ENCODE results near the gene SPSB4. TPM values are rescaled to one million over a fixed set of nuclear protein-coding genes. Genes with fewer than 3 reads are reported as not detected.

The SPSB4 gene
- total and polyA plus RNA-seq, 2 of the 13 experiments (the other 11 are each of a cell fraction or from before 2014, with no cell fraction given), result not detected

- H4K20me1 ChIP-seq (ENCODE audit: insufficient read depth, low read length), result no peaks in the 10 kb centered on the region
- ATAC-seq, result peak; percentile 43; the same call in 1 of the 3 replicates
- no peaks in the 10 kb centered on the region for H3K79me2 ChIP-seq (ENCODE audit: insufficient read depth, low read length)
- no peak for FAIRE-seq
- H2AFZ ChIP-seq (ENCODE audit: low read length), result no peak overlapping the region
- no peak for DNase-seq (ENCODE audit: low spot score)
- H3K4me3 ChIP-seq (replicated peaks in 1 of 3; ENCODE audit: insufficient read depth in 1 of 3, low read depth in 2 of 3, low read length in 3 of 3), result no peak overlapping the region
- BruUV-seq (replicated peaks), result no TSS peak
- H3K27ac ChIP-seq (ENCODE audit: extremely low read length, insufficient read depth, low read length), result no peak overlapping the region
- no peak overlapping the region for H3K4me2 ChIP-seq (ENCODE audit: low read depth, low read length)
- H3K36me3 ChIP-seq (replicated peaks in 1 of 2; ENCODE audit: control insufficient read depth in 1 of 2, insufficient read depth in 2 of 2, low read length in 2 of 2), result no peaks in the 10 kb centered on the region
- H3K9ac ChIP-seq (ENCODE audit: insufficient read depth, low read depth, low read length), result no peak overlapping the region
- H3K27me3 ChIP-seq (ENCODE audit: control insufficient read depth in 1 of 2, insufficient read depth in 2 of 2, low read length in 2 of 2), result no peaks in the 10 kb centered on the region
- TF ChIP-seq ZKSCAN1 (IDR thresholded peaks at IDR 0.05; ENCODE audit: low read length) (no peak), ZNF746 (CRISPR knock-in tag; IDR thresholded peaks at IDR 0.05) (no peak), ZNF567 (CRISPR knock-in tag; IDR thresholded peaks at IDR 0.05; ENCODE audit: borderline replicate concordance) (no peak)
- in situ Hi-C loops (cut with HindIII; ENCODE audit: extremely low pct_ligation_motif_present, low pct_unique_long_range_greater_than_20kb) (no loop called here), intact Hi-C loops (cut with micrococcal nuclease; ENCODE audit: unreplicated experiment) (no loop called here)
- POLR2A ChIA-PET, result no interaction called here
- no peaks in the 10 kb centered on the region for H3K9me3 ChIP-seq (ENCODE audit: low read length)
- CTCF ChIA-PET (ENCODE audit: low intra/inter-chr PET ratio, low total read pairs), result no interaction called here
- WGBS (ENCODE audit: low lambda C conversion rate), result 8% methylated on average over 6 of the region's 7 CpGs
- H3K4me1 ChIP-seq (ENCODE audit: insufficient read depth, low read length), result peaks cover 15% of the 10 kb centered on the region
Observed at GRCh38 chr3:141152801-141153678, 101.9 kb downstream of the SPSB4 start.

GRCh38 chr3:141153679-141153966 is 102.5 kb downstream of the SPSB4 start:
- Histone ChIP-seq H3K9ac (ENCODE audit: insufficient read depth, low read depth, low read length) (no peak overlapping the region), H2AFZ (ENCODE audit: low read length) (no peak overlapping the region), H3K36me3 (replicated peaks in 1 of 2; ENCODE audit: control insufficient read depth in 1 of 2, insufficient read depth in 2 of 2, low read length in 2 of 2) (no peaks in the 10 kb centered on the region), H3K4me3 (replicated peaks in 1 of 3; ENCODE audit: insufficient read depth in 1 of 3, low read depth in 2 of 3, low read length in 3 of 3) (no peak overlapping the region), H3K27me3 (ENCODE audit: control insufficient read depth in 1 of 2, insufficient read depth in 2 of 2, low read length in 2 of 2) (no peaks in the 10 kb centered on the region), H3K79me2 (ENCODE audit: insufficient read depth, low read length) (no peaks in the 10 kb centered on the region), H3K4me1 (ENCODE audit: insufficient read depth, low read length) (peaks cover 9% of the 10 kb centered on the region), H3K27ac (ENCODE audit: extremely low read length, insufficient read depth, low read length) (no peak overlapping the region), H4K20me1 (ENCODE audit: insufficient read depth, low read length) (no peaks in the 10 kb centered on the region), H3K4me2 (ENCODE audit: low read depth, low read length) (no peak overlapping the region), H3K9me3 (ENCODE audit: low read length) (no peaks in the 10 kb centered on the region)
- DNase-seq (ENCODE audit: low spot score), result no peak
- POLR2A ChIA-PET, result no interaction called here
- intact Hi-C loops (cut with micrococcal nuclease; ENCODE audit: unreplicated experiment), result no loop called here
- BruUV-seq (replicated peaks), result no TSS peak
- TF ChIP-seq ZNF3 (CRISPR knock-in tag; IDR thresholded peaks at IDR 0.05), result peak; percentile 75
- peak; percentile 83; the same call in 1 of the 2 replicates for TF ChIP-seq ZNF12 (CRISPR knock-in tag; IDR thresholded peaks at IDR 0.05)
- TF ChIP-seq DDIT3 (CRISPR knock-in tag; IDR thresholded peaks at IDR 0.05), result no peak
- no peak for FAIRE-seq
- in situ Hi-C loops (cut with HindIII; ENCODE audit: extremely low pct_ligation_motif_present, low pct_unique_long_range_greater_than_20kb), result no loop called here
- 15% methylated on average over 1 of the region's 1 CpG for WGBS (ENCODE audit: low lambda C conversion rate)
- ATAC-seq, result no peak
- CTCF ChIA-PET (ENCODE audit: low intra/inter-chr PET ratio, low total read pairs), result no interaction called here
